ENCODE results near the gene DNMT3B.
A peak's percentile ranks its signal among the peaks of the same experiment; 100 is the strongest.
"Not testable (repeated sequence)": the region's sequence is repeated elsewhere in the genome, so short reads cannot be mapped to it uniquely, and the experiment has no call there.

The DNMT3B gene

GRCh38 chr20:32761831-32762753, at the start of gene DNMT3B:
DNMT3B (plus strand) TSS chr20:32762385; CDS start chr20:32780324, 17,939 bp downstream.
- peak; percentile 83 for DNase-seq

- no peak for DNase-seq
Measured at GRCh38 chr20:32718749-32719348, 43.3 kb upstream of the DNMT3B start.

DNA sequence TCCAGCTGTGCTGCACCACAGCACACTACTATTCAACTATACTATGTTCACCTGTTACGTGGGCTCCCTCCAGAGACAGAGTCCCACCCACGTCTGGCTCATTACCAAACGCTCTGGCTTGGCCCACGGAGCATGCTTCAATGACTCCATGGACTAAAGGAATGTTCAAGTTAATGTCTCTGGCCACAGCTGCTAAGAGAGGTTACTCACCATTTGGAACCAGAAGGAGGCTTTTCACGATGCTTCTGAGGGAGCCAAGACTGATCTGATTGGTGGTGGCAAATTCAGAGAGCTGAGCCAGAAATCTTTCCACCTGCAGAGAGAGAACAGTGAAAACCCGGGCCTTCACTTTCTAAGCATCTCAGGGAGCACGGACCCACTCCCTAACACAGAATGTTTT, 34.5 kb upstream of the DNMT3B start:
- DNase-seq: no peak

DNA sequence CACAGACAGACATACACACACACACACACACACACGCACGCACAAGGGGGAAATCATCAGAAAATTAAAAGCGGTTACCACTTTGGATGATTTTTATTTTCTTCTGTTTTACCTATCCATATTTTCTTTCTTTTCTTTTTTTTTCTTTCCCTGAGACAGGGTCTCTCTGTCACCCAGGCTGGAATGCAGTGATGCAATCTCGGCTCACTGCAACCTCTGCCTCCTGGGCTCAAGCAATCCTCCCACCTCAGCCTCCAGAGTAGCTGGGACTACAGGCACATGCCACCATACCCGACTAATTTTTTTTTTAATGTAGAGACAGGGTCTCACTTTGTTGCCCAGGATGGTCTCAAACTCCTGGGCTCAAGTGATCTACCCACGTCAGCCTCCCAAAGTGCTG, 33.8 kb upstream of the DNMT3B start:
- not testable (repeated sequence) for DNase-seq

DNA sequence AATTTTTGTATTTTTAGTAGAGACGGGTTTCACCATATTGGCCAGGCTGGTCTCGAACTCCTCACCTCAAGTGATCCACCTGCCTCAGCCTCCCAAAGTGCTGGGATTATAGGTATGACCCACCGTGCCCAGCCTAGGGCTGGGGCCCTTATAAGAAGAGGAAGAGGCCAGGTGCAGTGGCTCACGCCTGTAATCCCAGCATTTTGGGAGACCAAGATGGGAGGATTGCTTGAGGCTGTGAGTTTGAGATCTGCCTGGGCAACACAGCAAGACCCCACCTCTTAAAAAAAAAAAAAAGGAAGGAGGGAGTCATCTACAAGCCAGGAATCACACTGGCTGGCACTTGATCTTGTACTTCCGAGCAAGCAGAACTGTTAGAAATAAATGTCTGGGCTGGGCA, 32.9 kb upstream of the DNMT3B start:
- not testable (repeated sequence) for DNase-seq

DNA sequence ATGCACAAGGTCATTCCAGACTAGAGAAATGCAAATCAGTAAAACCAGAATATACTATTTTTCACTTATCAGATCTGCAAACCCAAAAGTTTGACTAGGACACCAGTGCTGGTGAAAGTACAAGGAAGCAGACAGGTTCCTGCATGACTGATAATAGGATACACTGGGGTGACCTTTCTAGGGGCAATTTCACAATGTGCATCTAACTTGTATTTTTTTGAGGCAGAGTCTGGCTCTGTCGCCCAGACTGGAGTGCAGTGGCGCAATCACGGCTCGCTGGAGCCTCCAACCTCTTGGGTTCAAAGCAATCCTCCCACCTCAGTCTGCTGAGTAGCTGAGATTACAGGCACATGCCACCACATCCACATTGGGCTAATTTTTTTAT, 30.3 kb upstream of the DNMT3B start:
- DNase-seq: peak; percentile 73

GRCh38 chr20:32737371-32738223, 24.6 kb upstream of the DNMT3B start:
- DNase-seq: no peak

- no peak for DNase-seq
Measured at GRCh38 chr20:32741151-32741550, 21.0 kb upstream of the DNMT3B start.

DNA sequence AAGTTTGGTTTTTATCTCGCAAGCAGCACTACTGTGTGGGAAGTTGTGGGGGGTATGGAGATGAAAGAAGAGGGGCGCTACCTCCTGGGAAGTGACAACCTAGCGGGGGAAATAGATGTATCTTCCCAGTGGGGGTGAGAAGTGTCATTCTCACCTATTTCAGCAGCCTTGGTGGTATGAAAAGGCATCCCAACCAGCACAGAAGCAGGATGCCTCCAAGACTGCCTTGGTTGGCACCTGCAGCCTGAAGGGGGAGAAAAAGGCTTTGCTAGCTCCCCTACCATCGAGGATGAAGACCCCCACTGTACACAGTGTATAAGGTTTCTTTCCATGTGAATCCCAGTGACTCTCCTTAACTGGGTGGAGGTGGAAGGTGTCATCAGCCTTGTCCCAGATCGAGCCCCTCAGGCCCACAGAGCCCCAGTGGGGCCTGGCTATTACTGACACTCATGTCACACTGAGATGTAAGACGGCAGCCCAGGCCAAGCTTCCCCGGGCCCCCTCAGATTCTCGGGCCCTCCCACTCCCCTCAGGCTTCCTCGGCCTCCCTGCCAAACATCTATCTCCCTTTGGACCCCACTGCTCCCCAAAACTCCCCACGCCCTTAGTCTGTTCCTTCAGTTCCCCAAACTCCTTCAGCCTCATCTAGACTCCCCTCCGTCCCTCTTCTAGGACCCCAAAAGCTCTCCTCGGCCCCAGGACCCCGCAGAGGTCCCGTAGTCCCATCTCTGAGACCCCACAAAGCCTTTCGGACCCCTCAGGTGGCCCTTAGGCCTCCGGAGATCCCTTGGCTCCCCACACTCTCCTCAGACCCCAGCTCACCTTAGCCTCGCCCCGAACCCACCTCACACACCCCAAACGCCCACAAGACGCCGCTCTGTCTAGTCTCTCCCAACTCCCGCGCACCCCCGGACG, 19.6 kb upstream of the DNMT3B start:
- no peak for DNase-seq

DNA sequence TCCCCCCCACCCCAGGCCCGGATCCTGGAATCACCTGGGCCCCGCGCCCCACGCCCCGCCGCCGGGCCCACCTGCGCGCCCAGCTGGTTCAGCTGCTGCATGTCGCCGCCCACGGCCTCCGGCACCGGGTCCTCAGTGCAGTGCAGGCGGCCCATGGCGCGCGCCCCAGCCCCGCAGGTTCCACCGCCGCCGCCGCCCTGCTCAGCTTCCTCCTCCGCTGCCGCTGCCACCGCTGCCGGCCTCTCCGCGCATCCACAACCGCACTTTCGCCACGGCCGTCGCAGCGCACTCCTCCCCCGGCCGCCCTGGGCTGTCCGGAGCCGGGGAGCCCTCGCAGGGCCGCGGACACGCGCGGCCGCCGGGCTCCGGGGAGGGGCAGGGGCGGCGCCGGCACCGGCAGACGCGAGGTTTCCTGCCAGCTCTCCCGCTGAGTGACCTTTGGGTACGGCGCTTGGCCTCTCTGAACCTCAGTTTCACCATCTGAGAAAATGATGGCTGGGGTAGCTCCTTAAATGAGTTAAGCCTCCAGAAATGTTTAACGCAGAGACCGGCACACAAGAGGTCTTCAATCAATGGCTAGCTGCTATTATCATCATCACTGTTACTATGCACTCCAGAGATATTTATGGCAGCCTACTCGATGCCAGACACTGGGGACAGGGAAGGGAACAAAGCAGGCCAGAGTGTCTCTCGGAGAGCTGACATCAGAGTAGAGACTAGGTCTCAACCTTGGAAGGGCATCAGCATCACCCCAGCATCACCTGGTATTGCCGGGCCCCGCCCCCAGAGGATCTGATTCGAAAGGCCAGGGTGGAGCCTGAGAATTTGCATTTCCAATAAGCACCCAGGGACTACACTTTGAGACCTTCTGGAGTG, 18.7 kb upstream of the DNMT3B start, which contains the start of gene COMMD7:
TSS of gene COMMD7 (minus strand) at position 231 of the 876 bp plus-strand sequence. CDS start at position 155, 76 bp downstream.
- peak; percentile 82 for DNase-seq

GRCh38 chr20:32749914-32750637, 12.1 kb upstream of the DNMT3B start:
- no peak for DNase-seq

GRCh38 chr20:32751293-32751692, 10.9 kb upstream of the DNMT3B start:
- DNase-seq: no peak

DNA sequence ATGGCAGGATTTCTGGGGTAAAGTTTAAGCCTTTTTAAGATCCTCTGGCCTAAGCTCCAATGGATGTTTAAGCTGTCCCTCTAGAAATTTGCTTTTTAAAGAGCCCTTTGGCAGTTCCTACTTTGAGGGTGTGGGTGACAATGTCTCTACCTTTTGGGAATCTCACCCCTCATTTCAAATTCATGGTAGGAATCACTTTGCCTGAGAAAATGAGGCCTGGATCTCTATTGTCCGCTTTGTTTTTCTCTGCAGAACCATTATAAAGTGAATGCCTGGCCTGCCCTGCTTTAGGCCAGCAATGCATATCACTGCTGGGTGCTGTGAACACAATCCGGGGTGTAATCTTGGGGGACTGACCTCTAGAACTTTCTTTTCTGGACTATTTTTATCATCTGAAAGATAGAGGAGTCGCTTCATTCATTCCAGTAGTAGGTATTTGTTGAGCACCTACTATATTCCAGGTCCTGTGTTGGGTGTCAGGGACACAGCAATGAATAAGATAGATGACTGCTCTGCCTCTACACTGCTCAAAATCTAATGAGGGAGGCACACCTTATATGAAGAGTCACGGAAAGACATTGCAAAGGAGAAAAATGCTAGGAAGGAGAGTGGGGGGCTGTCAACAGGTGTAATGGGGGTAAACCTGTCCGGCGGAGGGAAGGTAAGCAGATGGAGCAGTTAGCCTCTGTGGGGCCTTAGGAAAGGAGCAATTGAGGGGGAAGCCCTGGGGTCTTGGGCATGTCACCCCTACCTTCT, 10.3 kb upstream of the DNMT3B start:
- DNase-seq: no peak

DNA sequence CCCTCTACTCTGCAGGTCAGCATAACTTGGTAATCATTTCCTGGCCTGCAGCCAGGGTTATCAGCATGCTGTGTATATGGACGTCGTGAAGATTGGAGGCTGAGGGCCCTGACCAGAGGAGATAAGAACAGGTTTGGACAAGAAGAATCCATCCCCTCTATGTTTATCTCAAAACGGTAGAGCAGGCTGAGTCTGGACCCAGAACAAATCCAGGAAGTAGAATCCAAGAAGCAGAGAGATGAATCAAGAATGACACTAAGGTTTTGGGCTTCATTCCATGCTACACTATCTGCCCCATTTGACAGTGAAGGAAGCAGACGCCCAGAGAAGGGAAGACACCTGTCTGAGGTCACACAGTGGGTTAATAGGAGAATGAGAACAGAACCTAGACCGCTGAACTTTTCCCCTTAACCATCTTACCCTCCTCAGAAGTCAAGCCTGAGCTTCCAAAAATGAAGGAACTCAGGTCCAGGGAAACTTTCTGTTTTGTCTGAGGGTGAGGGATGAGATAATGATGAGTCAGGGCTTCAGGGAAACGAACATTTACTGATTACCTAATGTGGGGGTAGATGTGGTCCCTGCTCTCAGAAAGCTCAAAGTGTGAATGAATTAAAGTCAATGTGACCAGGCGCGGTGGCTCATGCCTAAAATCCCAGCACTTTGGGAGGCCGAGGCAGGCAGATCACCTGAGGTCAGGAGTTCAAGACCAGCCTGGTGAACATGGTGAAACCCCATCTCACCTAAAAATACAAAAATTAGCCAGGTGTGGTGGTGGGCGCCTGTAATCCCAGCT, 9.5 kb upstream of the DNMT3B start:
- DNase-seq: peak; percentile 85

GRCh38 chr20:32753731-32754130, 8.5 kb upstream of the DNMT3B start:
- no peak for DNase-seq

DNA sequence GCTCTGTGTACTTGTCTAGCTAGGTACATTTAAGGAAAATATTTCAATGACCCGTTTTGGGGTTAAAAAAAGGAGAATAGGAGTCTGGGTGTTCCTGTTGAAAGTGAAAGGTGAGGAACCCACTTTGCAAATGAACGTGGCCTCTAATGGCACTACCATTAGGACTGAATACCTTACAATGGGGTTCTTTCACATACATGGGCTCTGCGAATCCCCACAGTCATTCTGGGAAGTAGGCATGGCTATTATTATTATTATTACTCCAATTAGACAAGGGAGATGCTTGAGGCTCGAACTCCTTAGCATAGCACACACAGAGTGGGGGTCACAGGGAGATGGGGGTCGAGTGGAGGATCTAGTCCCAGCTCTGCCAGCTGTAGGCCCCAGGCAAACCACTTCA, 6.0 kb upstream of the DNMT3B start:
- DNase-seq: no peak

DNA sequence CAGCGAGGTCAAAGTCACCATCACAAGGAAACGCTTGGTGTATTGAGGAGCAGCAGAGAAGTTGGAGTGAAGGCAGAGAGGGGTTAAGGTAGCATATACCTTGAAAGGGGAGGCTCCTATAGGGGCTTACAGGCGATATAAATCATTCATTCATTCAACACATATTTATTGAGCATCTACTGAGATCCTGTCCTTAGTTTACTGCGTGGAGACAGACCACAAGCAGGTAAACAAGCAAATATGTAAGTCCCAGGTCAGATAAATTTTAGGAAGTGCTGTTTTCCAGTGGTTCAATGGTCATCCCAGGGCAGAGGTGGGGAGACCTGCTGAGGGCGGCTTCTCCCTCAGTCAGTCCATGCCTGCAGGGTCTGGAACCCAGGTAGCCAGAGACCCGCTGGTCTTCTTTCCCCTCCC, 761 bp upstream of the DNMT3B start:
- DNase-seq: no peak

- DNase-seq: peak; percentile 21
Measured at GRCh38 chr20:32762754-32763201, 593 bp downstream of the DNMT3B start.
